OCI-LY1 (cell line): Measurements from ENCODE around the gene KIF15.
A peak's percentile ranks its signal among the peaks of the same experiment; 100 is the strongest.

Source experiments
- CTCF ChIP-seq: fragments of 200-600 bp; sonication (generic), shearing (Covaris generic); IDR thresholded peaks from 2 replicates; pipeline ENCODE4 v1.5.1; 2017; ENCODE audit warnings: mild to moderate bottlenecking, antibody characterized with exemption, low read length, moderate library complexity, mixed read lengths
- EZH2 ChIP-seq: fragments of 200-600 bp; sonication (generic), shearing (Covaris generic); IDR thresholded peaks from 2 replicates; pipeline ENCODE4 v1.8.0; 2017; ENCODE audit warnings: borderline replicate concordance, mixed run types, mild to moderate bottlenecking, antibody characterized with exemption, low read length, moderate library complexity, mixed read lengths

GRCh38 chr3:44761424-44762169 lies at the start of gene KIF15, which contains the start of gene KIAA1143:
- TF ChIP-seq CTCF (peak; percentile 36; the same call in 1 of the 2 replicates), EZH2 (no peak)
